GM21825 (cell line): ENCODE results near the gene TBC1D22A.

Experiments used
- ATAC-seq: cut with Tn5 transposase; IDR thresholded peaks from one replicate; pipeline ENCODE4 v1.9.1; 2021; ENCODE audit warnings: mild to moderate bottlenecking, moderate library complexity; ENCODE audit not compliant: unreplicated experiment

TBC1D22A gene

GRCh38 chr22:46983046-46983445 lies 220.6 kb downstream of the TBC1D22A start:
- ATAC-seq, result no peak

- ATAC-seq, result no peak
Observed at GRCh38 chr22:46984751-46985506, 222.5 kb downstream of the TBC1D22A start.

- ATAC-seq, result no peak
Observed at GRCh38 chr22:46985507-46985882, 223.0 kb downstream of the TBC1D22A start.

GRCh38 chr22:46986788-46987187 lies 224.3 kb downstream of the TBC1D22A start:
- no peak for ATAC-seq

- no peak for ATAC-seq
Observed at GRCh38 chr22:46990937-46991550, 228.6 kb downstream of the TBC1D22A start.

GRCh38 chr22:46991666-46992065 lies 229.2 kb downstream of the TBC1D22A start:
- no peak for ATAC-seq

- ATAC-seq, result no peak
Observed at GRCh38 chr22:46992121-46992731, 229.8 kb downstream of the TBC1D22A start.

GRCh38 chr22:46993633-46994032 lies 231.2 kb downstream of the TBC1D22A start:
- no peak for ATAC-seq

GRCh38 chr22:46994265-46994664 lies 231.8 kb downstream of the TBC1D22A start:
- ATAC-seq, result no peak

- ATAC-seq, result no peak
Observed at GRCh38 chr22:46994983-46995382, 232.5 kb downstream of the TBC1D22A start.

- no peak for ATAC-seq
Observed at GRCh38 chr22:46995501-46996360, 233.3 kb downstream of the TBC1D22A start.

- no peak for ATAC-seq
Observed at GRCh38 chr22:46996595-46997310, 234.3 kb downstream of the TBC1D22A start.

- ATAC-seq, result no peak
Observed at GRCh38 chr22:46997311-46997970, 235.0 kb downstream of the TBC1D22A start.

GRCh38 chr22:46998331-46998730 lies 235.9 kb downstream of the TBC1D22A start:
- ATAC-seq, result no peak

- ATAC-seq, result no peak
Observed at GRCh38 chr22:47000256-47000655, 237.8 kb downstream of the TBC1D22A start.

GRCh38 chr22:47000888-47001287 lies 238.4 kb downstream of the TBC1D22A start:
- peak; percentile 35 for ATAC-seq

- peak; percentile 67 for ATAC-seq
Observed at GRCh38 chr22:47001288-47001687, 238.8 kb downstream of the TBC1D22A start.

- ATAC-seq, result no peak
Observed at GRCh38 chr22:47002692-47003091, 240.2 kb downstream of the TBC1D22A start.

GRCh38 chr22:47005506-47006408 lies 243.3 kb downstream of the TBC1D22A start:
- no peak for ATAC-seq
